ENCODE results near the gene GBX1. TPM values are rescaled to one million over a fixed set of nuclear protein-coding genes. Genes with fewer than 3 reads are reported as not detected.

GBX1 gene
- total RNA-seq, 1 donor from 2014 or later, result 0.41 TPM

DNA sequence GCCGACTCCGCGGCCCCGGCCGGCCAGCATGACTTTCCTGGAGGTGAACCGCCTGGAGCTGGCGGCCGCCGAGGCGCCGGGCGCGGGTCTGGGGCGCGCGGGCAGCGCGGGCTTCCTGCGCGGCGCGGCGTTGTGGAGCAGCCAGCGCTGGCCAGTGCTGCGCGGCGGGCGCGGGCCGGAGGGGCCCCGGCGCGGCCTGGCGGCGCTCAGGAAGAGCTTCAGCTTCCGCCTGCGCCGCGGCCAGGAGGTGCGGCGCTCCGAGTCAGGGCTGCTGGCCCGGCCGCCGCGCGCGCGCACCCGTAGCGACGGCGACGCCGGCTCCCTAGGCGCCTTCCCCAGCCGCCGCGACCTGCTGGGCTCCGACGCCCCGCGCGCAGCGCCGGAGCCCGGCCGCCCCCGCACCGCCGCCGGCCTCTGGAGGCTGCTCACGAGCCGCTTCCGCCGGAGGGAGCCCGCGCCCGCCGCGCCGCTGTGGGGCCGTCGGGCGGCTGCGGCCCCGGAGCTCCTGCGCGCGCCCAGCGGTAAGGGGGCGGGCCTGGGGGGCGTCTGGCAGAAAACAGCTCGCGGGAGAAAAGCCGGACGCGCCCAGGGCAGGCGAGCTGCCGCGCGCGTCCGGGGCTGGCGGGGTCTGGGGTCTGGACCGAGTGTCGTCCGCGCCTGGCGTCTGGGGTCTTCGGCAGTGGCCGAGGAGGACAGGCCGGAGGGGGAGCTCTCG, 52.2 kb downstream of the GBX1 start:
- H3K36me3 Mint-ChIP-seq, result no peaks in the 10 kb centered on the region
- no peak for DNase-seq (ENCODE audit: extremely low spot score, unreplicated experiment)

DNA sequence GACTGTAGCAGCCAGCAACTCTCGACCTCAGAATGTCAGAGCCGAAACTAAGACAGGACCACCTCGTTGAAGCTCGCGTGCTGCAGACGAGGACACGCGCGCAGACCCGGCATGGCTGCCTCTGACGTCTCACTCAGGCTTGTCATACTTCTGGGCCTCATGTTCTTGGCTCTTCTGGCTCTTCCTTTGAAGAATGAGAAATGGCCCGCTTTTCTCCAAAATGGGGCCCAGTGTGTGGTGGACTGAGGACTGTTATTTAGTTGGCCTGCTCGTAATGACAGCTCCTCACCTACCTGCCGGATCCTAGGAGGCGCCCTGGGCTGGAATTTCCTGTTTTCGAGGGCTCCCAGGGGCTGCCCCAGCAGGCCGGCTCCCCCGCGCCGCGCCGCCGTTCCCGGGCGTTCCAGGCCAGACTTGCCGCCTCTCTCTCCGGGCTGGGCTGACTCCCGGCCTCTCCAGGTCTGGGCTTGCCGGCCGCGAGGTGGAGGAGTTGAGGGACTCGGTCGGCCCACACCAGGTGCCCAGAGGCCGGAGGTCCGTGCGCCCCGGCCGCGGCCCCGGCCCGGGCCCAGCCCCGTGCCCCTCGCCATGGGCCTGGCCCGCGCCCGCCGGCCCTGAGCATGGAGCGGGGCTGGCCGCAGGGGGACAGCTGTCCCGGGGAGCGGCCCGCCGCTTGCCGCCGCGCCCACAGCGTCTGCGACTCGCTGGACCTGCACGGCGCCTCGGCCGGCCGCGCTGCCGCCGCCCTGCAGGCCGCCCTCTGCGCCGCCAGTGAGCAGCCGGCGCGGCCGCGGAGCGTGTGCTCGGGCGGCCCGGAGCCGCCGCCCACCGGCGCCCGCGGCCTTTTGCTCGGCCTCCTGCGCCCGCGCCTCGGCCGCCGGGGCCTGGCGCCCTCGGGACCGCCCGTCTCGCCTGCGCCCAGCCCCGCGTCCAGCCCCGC, 53.1 kb downstream of the GBX1 start:
- peak overlapping the region; percentile 85 for H3K27ac Mint-ChIP-seq
- peaks cover 21% of the 10 kb centered on the region for H3K4me1 Mint-ChIP-seq (ENCODE audit: unreplicated experiment)
- TF ChIP-seq, protein P1, sequence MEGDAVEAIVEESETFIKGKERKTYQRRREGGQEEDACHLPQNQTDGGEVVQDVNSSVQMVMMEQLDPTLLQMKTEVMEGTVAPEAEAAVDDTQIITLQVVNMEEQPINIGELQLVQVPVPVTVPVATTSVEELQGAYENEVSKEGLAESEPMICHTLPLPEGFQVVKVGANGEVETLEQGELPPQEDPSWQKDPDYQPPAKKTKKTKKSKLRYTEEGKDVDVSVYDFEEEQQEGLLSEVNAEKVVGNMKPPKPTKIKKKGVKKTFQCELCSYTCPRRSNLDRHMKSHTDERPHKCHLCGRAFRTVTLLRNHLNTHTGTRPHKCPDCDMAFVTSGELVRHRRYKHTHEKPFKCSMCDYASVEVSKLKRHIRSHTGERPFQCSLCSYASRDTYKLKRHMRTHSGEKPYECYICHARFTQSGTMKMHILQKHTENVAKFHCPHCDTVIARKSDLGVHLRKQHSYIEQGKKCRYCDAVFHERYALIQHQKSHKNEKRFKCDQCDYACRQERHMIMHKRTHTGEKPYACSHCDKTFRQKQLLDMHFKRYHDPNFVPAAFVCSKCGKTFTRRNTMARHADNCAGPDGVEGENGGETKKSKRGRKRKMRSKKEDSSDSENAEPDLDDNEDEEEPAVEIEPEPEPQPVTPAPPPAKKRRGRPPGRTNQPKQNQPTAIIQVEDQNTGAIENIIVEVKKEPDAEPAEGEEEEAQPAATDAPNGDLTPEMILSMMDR (conservative IDR thresholded peaks at IDR 0.05), result no peak
- H3K9me3 Mint-ChIP-seq, result no peaks in the 10 kb centered on the region
- H3K27me3 Mint-ChIP-seq, result peaks cover 3% of the 10 kb centered on the region
- no peak for DNase-seq (ENCODE audit: extremely low spot score, unreplicated experiment)
- peak overlapping the region; percentile 85 for H3K4me3 Mint-ChIP-seq
- no peaks in the 10 kb centered on the region for H3K36me3 Mint-ChIP-seq

More for the DNA sequence above, 52.2 kb downstream of the GBX1 start:
- TF ChIP-seq, protein P1 (conservative IDR thresholded peaks at IDR 0.05), result peak; percentile 23
- peak overlapping the region; percentile 92 for H3K4me3 Mint-ChIP-seq
- H3K27ac Mint-ChIP-seq, result peak overlapping the region; percentile 95
- H3K27me3 Mint-ChIP-seq, result peaks cover 3% of the 10 kb centered on the region
- H3K4me1 Mint-ChIP-seq (ENCODE audit: unreplicated experiment), result peaks cover 19% of the 10 kb centered on the region
- H3K9me3 Mint-ChIP-seq, result no peaks in the 10 kb centered on the region

DNA sequence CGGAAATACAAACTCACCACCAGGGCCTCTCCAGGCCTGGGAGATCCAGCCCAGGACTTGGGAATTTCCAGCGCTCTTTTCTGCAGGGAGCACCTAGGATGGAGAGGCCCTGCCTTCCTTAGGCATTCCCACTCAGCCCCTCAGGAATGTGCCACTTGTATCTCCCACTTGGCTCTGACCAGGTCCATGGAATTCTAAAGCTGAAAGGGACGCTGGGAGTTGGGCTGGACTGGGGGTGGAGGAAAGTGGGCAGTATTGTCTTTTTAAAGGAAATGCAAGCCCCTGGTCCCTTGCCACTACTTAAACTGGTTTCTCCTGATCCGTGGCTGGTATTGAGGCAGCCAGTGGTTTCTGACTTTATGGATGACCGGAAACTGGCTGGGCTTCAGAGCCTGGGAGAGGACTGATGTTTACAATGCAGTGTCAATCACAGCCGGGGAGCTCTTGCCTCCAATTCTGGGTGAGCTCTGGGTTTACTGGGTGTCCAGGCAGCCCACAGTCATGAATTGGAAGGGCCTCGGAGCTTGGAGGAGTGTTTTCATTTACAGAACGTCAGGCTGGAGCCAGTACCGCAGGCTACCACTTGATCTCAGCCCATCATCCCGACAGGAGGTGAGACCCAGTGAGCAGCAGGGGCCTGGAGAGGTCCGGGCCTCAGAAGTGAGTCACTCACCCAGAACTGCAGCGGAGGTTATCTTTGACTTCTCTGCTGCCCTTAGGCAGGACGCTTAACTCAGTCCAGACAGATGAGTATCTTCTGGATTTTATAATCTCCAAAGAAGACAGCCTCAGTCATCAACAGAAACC, 53.9 kb downstream of the GBX1 start:
- no peak for DNase-seq (ENCODE audit: extremely low spot score, unreplicated experiment)
- TF ChIP-seq, protein P1 (conservative IDR thresholded peaks at IDR 0.05), result no peak
- H3K27me3 Mint-ChIP-seq, result peaks cover 3% of the 10 kb centered on the region
- no peaks in the 10 kb centered on the region for H3K9me3 Mint-ChIP-seq
- H3K4me1 Mint-ChIP-seq (ENCODE audit: unreplicated experiment), result peaks cover 24% of the 10 kb centered on the region
- peak overlapping the region; percentile 85 for H3K4me3 Mint-ChIP-seq
- peak overlapping the region; percentile 85 for H3K27ac Mint-ChIP-seq
- no peaks in the 10 kb centered on the region for H3K36me3 Mint-ChIP-seq

DNA sequence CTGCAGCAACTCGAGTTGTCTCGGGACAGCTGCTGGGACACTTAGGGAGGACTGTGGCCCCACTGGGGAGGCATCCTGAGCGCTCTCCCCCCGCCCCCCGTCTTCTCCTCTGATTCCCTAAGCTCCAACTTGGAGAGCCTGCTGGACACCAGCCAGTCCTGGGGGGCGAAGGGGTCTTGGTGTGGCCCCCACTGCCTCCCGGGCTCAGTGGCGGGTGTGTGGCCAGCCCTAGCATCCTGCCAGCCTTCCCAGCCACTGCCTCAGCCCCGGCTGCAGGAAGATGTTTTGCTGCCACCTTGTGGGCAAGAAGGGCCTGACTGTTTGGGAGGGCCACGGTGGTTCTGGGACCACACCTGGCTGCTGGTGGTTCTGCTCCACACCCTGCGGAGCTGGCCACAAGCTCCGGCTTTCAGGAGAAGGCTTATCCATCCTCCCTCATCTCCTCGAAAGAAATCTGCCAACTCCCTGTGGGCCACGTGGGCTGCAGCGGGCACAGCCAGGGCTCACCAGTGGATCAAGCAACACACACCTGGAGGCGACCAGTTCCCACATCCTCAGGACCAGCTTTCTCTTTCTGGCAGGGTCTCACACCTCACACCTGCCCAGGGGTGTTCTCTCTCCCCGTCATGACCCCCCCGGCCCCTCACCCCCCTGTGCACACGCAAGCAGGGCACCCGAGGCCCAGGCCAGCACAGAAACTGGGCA, 56.4 kb downstream of the GBX1 start:
- Mint-ChIP-seq H3K36me3 (no peaks in the 10 kb centered on the region), H3K9me3 (no peaks in the 10 kb centered on the region), H3K27ac (peak overlapping the region; percentile 66), H3K4me1 (ENCODE audit: unreplicated experiment) (peaks cover 24% of the 10 kb centered on the region), H3K27me3 (peaks cover 3% of the 10 kb centered on the region), H3K4me3 (no peak overlapping the region)
- TF ChIP-seq, protein P1 (conservative IDR thresholded peaks at IDR 0.05), result peak; percentile 92
- peak; percentile 81 for DNase-seq (ENCODE audit: extremely low spot score, unreplicated experiment)

Data from type B pancreatic cell (in vitro differentiated cells).